GM08714 (cell line): ENCODE data around the gene PCDHB1.

ENCODE experiments used
- H3K4me3 ChIP-seq: fragments of 200-500 bp; sonication (Bioruptor generic); 2 replicates; pipeline ENCODE4 v1.5.1; 2014; ENCODE audit warnings: mild to moderate bottlenecking, low read length, inconsistent platforms
- ZNF274 ChIP-seq: IDR thresholded peaks from 2 replicates; pipeline ENCODE4 v1.6.1; 2012; ENCODE audit warnings: mild to moderate bottlenecking, low read depth, low read length

PCDHB1 gene

GRCh38 chr5:141050622-141051520 is at the start of gene PCDHB1:
TSS of gene PCDHB1 (plus strand) at chr5:141051374. CDS start at chr5:141051471, 97 bp downstream.
- no peak for TF ChIP-seq ZNF274
- H3K4me3 ChIP-seq, result no peak within 1 kb of the TSS

GRCh38 chr5:141001446-141001843 is 49.7 kb upstream of the PCDHB1 start:
- no peak for TF ChIP-seq ZNF274
- H3K4me3 ChIP-seq, result no peak overlapping the region; the same call in 1 of the 2 replicates

- no peak overlapping the region; the same call in 1 of the 2 replicates for H3K4me3 ChIP-seq
- no peak for TF ChIP-seq ZNF274
Observed at GRCh38 chr5:141001844-141002604, 49.1 kb upstream of the PCDHB1 start.

- no peak overlapping the region for H3K4me3 ChIP-seq
- no peak for TF ChIP-seq ZNF274
Observed at GRCh38 chr5:141002605-141002965, 48.6 kb upstream of the PCDHB1 start.

GRCh38 chr5:141003031-141003430 is 48.1 kb upstream of the PCDHB1 start:
- no peak overlapping the region for H3K4me3 ChIP-seq
- TF ChIP-seq ZNF274, result no peak

GRCh38 chr5:141003791-141004611 is 47.2 kb upstream of the PCDHB1 start:
- H3K4me3 ChIP-seq, result no peak overlapping the region
- no peak for TF ChIP-seq ZNF274

GRCh38 chr5:141007791-141008190 is 43.4 kb upstream of the PCDHB1 start:
- no peak for TF ChIP-seq ZNF274
- no peak overlapping the region for H3K4me3 ChIP-seq

- TF ChIP-seq ZNF274, result no peak
- no peak overlapping the region for H3K4me3 ChIP-seq
Observed at GRCh38 chr5:141010047-141010793, 41.0 kb upstream of the PCDHB1 start.

- TF ChIP-seq ZNF274, result no peak
- H3K4me3 ChIP-seq, result no peak overlapping the region
Observed at GRCh38 chr5:141017943-141018342, 33.2 kb upstream of the PCDHB1 start.

- H3K4me3 ChIP-seq, result no peak overlapping the region
- no peak for TF ChIP-seq ZNF274
Observed at GRCh38 chr5:141022384-141022783, 28.8 kb upstream of the PCDHB1 start.

GRCh38 chr5:141031006-141031405 is 20.2 kb upstream of the PCDHB1 start:
- no peak overlapping the region for H3K4me3 ChIP-seq
- TF ChIP-seq ZNF274, result no peak

- no peak for TF ChIP-seq ZNF274
- H3K4me3 ChIP-seq, result no peak overlapping the region
Observed at GRCh38 chr5:141032626-141033025, 18.5 kb upstream of the PCDHB1 start.

- TF ChIP-seq ZNF274, result no peak
Observed at GRCh38 chr5:141039061-141039460, 12.1 kb upstream of the PCDHB1 start.

More at GRCh38 chr5:141039061-141039460, 12.1 kb upstream of the PCDHB1 start:
- H3K4me3 ChIP-seq, result no peak overlapping the region
